Measurements from ENCODE around the gene TLR2.

Gene TLR2

GRCh38 chr4:153684182-153684970 lies at the start of gene TLR2:
Gene TLR2, plus strand, starts transcription at chr4:153684280. Its CDS starts 18,628 bp downstream, at chr4:153702908.
- Histone ChIP-seq H3K27me3 (ENCODE audit: control insufficient read depth, insufficient read depth, low read length) (peaks cover 46% of the 10 kb centered on the region), H3K36me3 (ENCODE audit: control insufficient read depth, insufficient read depth, low read length) (no peaks in the 10 kb centered on the region), H3K27ac (ENCODE audit: low read depth, low read length) (no peak within 1 kb of the TSS), H3K4me1 (ENCODE audit: control insufficient read depth, insufficient read depth, low read length) (peaks cover 8% of the 10 kb centered on the region; the same call in 1 of the 2 replicates), H3K9ac (ENCODE audit: low read depth, low read length) (no peak within 1 kb of the TSS), H3K9me3 (ENCODE audit: control insufficient read depth, insufficient read depth, low read length) (peaks cover 24% of the 10 kb centered on the region), H3K4me3 (ENCODE audit: low read depth, low read length) (peak within 1 kb of the TSS; percentile 68)

GRCh38 chr4:153634738-153635353 lies 49.2 kb upstream of the TLR2 start:
- H3K9me3 ChIP-seq (ENCODE audit: control insufficient read depth, insufficient read depth, low read length) = peaks cover 5% of the 10 kb centered on the region; the same call in 1 of the 2 replicates
- no peak overlapping the region for H3K9ac ChIP-seq (ENCODE audit: low read depth, low read length)
- no peaks in the 10 kb centered on the region for H3K27me3 ChIP-seq (ENCODE audit: control insufficient read depth, insufficient read depth, low read length)
- peaks cover 70% of the 10 kb centered on the region for H3K36me3 ChIP-seq (ENCODE audit: control insufficient read depth, insufficient read depth, low read length)
- H3K4me1 ChIP-seq (ENCODE audit: control insufficient read depth, insufficient read depth, low read length) = no peaks in the 10 kb centered on the region
- H3K27ac ChIP-seq (ENCODE audit: low read depth, low read length) = no peak overlapping the region
- no peak overlapping the region for H3K4me3 ChIP-seq (ENCODE audit: low read depth, low read length)

- Histone ChIP-seq H3K36me3 (ENCODE audit: control insufficient read depth, insufficient read depth, low read length) (peaks cover 60% of the 10 kb centered on the region), H3K9ac (ENCODE audit: low read depth, low read length) (no peak overlapping the region)
Measured at GRCh38 chr4:153635846-153636245, 48.2 kb upstream of the TLR2 start.

GRCh38 chr4:153637201-153637600 lies 46.9 kb upstream of the TLR2 start:
- H3K9me3 ChIP-seq (ENCODE audit: control insufficient read depth, insufficient read depth, low read length) = no peaks in the 10 kb centered on the region
- H3K27me3 ChIP-seq (ENCODE audit: control insufficient read depth, insufficient read depth, low read length) = no peaks in the 10 kb centered on the region
- H3K9ac ChIP-seq (ENCODE audit: low read depth, low read length) = no peak overlapping the region
- H3K27ac ChIP-seq (ENCODE audit: low read depth, low read length) = no peak overlapping the region
- H3K4me3 ChIP-seq (ENCODE audit: low read depth, low read length) = no peak overlapping the region
- H3K4me1 ChIP-seq (ENCODE audit: control insufficient read depth, insufficient read depth, low read length) = no peaks in the 10 kb centered on the region; the same call in 1 of the 2 replicates
- H3K36me3 ChIP-seq (ENCODE audit: control insufficient read depth, insufficient read depth, low read length) = peaks cover 49% of the 10 kb centered on the region

More at GRCh38 chr4:153635846-153636245, 48.2 kb upstream of the TLR2 start:
- Histone ChIP-seq H3K9me3 (ENCODE audit: control insufficient read depth, insufficient read depth, low read length) (no peaks in the 10 kb centered on the region), H3K4me1 (ENCODE audit: control insufficient read depth, insufficient read depth, low read length) (no peaks in the 10 kb centered on the region; the same call in 1 of the 2 replicates), H3K27me3 (ENCODE audit: control insufficient read depth, insufficient read depth, low read length) (no peaks in the 10 kb centered on the region), H3K27ac (ENCODE audit: low read depth, low read length) (no peak overlapping the region), H3K4me3 (ENCODE audit: low read depth, low read length) (no peak overlapping the region)

- no peaks in the 10 kb centered on the region; the same call in 1 of the 2 replicates for H3K4me1 ChIP-seq (ENCODE audit: control insufficient read depth, insufficient read depth, low read length)
- no peak overlapping the region for H3K9ac ChIP-seq (ENCODE audit: low read depth, low read length)
- no peak overlapping the region for H3K27ac ChIP-seq (ENCODE audit: low read depth, low read length)
Measured at GRCh38 chr4:153638011-153638410, 46.1 kb upstream of the TLR2 start.

GRCh38 chr4:153638999-153639398 lies 45.1 kb upstream of the TLR2 start:
- H3K36me3 ChIP-seq (ENCODE audit: control insufficient read depth, insufficient read depth, low read length) = peaks cover 33% of the 10 kb centered on the region
- H3K9me3 ChIP-seq (ENCODE audit: control insufficient read depth, insufficient read depth, low read length) = no peaks in the 10 kb centered on the region
- no peaks in the 10 kb centered on the region; the same call in 1 of the 2 replicates for H3K4me1 ChIP-seq (ENCODE audit: control insufficient read depth, insufficient read depth, low read length)
- no peak overlapping the region for H3K9ac ChIP-seq (ENCODE audit: low read depth, low read length)
- H3K27me3 ChIP-seq (ENCODE audit: control insufficient read depth, insufficient read depth, low read length) = no peaks in the 10 kb centered on the region
- no peak overlapping the region for H3K27ac ChIP-seq (ENCODE audit: low read depth, low read length)
- H3K4me3 ChIP-seq (ENCODE audit: low read depth, low read length) = no peak overlapping the region

More at GRCh38 chr4:153638011-153638410, 46.1 kb upstream of the TLR2 start:
- Histone ChIP-seq H3K27me3 (ENCODE audit: control insufficient read depth, insufficient read depth, low read length) (no peaks in the 10 kb centered on the region), H3K9me3 (ENCODE audit: control insufficient read depth, insufficient read depth, low read length) (no peaks in the 10 kb centered on the region), H3K36me3 (ENCODE audit: control insufficient read depth, insufficient read depth, low read length) (peaks cover 41% of the 10 kb centered on the region), H3K4me3 (ENCODE audit: low read depth, low read length) (no peak overlapping the region)

- Histone ChIP-seq H3K27ac (ENCODE audit: low read depth, low read length) (no peak overlapping the region), H3K9me3 (ENCODE audit: control insufficient read depth, insufficient read depth, low read length) (0 out of 2 replicates have a peak, but pooled peaks cover under 1% of the 10 kb centered on the region), H3K4me3 (ENCODE audit: low read depth, low read length) (no peak overlapping the region), H3K9ac (ENCODE audit: low read depth, low read length) (no peak overlapping the region), H3K4me1 (ENCODE audit: control insufficient read depth, insufficient read depth, low read length) (no peaks in the 10 kb centered on the region; the same call in 1 of the 2 replicates), H3K27me3 (ENCODE audit: control insufficient read depth, insufficient read depth, low read length) (no peaks in the 10 kb centered on the region), H3K36me3 (ENCODE audit: control insufficient read depth, insufficient read depth, low read length) (peaks cover 23% of the 10 kb centered on the region)
Measured at GRCh38 chr4:153639833-153640802, 44.0 kb upstream of the TLR2 start.

GRCh38 chr4:153641532-153641931 lies 42.5 kb upstream of the TLR2 start:
- Histone ChIP-seq H3K9me3 (ENCODE audit: control insufficient read depth, insufficient read depth, low read length) (peaks cover 6% of the 10 kb centered on the region; the same call in 1 of the 2 replicates), H3K9ac (ENCODE audit: low read depth, low read length) (no peak overlapping the region), H3K4me3 (ENCODE audit: low read depth, low read length) (no peak overlapping the region), H3K36me3 (ENCODE audit: control insufficient read depth, insufficient read depth, low read length) (peaks cover 10% of the 10 kb centered on the region), H3K27ac (ENCODE audit: low read depth, low read length) (no peak overlapping the region), H3K27me3 (ENCODE audit: control insufficient read depth, insufficient read depth, low read length) (no peaks in the 10 kb centered on the region), H3K4me1 (ENCODE audit: control insufficient read depth, insufficient read depth, low read length) (no peaks in the 10 kb centered on the region; the same call in 1 of the 2 replicates)

- no peak overlapping the region for H3K9ac ChIP-seq (ENCODE audit: low read depth, low read length)
- H3K36me3 ChIP-seq (ENCODE audit: control insufficient read depth, insufficient read depth, low read length) = no peaks in the 10 kb centered on the region
- H3K27ac ChIP-seq (ENCODE audit: low read depth, low read length) = no peak overlapping the region
- no peaks in the 10 kb centered on the region; the same call in 1 of the 2 replicates for H3K4me1 ChIP-seq (ENCODE audit: control insufficient read depth, insufficient read depth, low read length)
- no peak overlapping the region for H3K4me3 ChIP-seq (ENCODE audit: low read depth, low read length)
- no peaks in the 10 kb centered on the region for H3K27me3 ChIP-seq (ENCODE audit: control insufficient read depth, insufficient read depth, low read length)
- peaks cover 6% of the 10 kb centered on the region; the same call in 1 of the 2 replicates for H3K9me3 ChIP-seq (ENCODE audit: control insufficient read depth, insufficient read depth, low read length)
Measured at GRCh38 chr4:153643406-153644383, 40.4 kb upstream of the TLR2 start.
